Activated naive CD4-positive, alpha-beta T cell treated with anti-CD3 and anti-CD28 coated beads, Interleukin-2, amount 50 U/mL, for 24 hours (primary cell): ENCODE data around the gene PRG3.

Experiments
- H3K27ac Mint-ChIP-seq: one replicate; pipeline ENCODE4 v1.8.0; 2021; ENCODE audit warnings: mild to moderate bottlenecking, mixed read lengths
- H3K27me3 Mint-ChIP-seq: one replicate; pipeline ENCODE4 v1.8.0; 2021; ENCODE audit warnings: mixed read lengths
- H3K36me3 Mint-ChIP-seq: one replicate; pipeline ENCODE4 v1.8.0; 2021; ENCODE audit warnings: mixed read lengths
- H3K4me1 Mint-ChIP-seq: one replicate; pipeline ENCODE4 v1.8.0; 2021; ENCODE audit warnings: mixed read lengths
- H3K4me3 Mint-ChIP-seq: one replicate; pipeline ENCODE4 v1.8.0; 2021; ENCODE audit warnings: mild to moderate bottlenecking, mixed read lengths
- H3K9me3 Mint-ChIP-seq: one replicate; pipeline ENCODE4 v1.8.0; 2021; ENCODE audit warnings: mixed read lengths

Gene PRG3

DNA sequence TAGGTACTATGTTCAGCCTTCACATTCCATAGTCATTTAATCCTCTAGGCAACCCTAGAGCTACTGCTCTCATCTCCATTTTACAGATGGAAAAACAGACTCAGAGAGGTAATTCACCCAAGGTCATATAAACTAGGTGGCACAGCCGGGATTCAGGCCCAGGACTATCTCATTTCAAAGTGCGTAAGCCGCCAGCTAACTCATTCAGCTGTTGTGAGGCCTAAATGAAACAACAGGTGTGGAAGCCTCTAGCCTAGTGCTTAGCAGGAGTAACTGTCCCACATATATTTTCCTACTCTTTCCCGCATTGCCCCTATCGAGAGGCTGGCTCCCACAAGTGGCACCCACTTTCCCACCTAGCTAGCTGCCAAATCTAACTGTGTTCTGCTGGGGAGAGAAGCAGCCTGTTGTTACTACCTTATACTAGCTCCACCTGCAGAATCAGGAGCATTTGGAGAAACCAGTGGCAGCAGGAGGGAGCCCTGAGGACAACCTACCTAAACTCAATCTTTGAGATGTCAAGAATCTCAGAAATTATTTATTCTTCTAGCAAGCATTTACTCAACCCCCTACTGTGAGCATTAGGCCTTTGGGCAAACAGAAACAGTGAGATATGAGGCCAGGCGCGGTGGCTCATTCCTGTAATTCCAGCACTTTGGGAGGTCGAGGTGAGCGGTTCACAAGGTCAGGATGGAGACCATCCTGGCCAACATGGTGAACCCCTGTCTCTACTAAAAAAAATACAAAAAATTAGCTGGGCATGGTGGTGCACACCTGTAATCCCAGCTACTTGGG, 20.9 kb downstream of the PRG3 start:
- Mint-ChIP-seq H3K27me3 (no peaks in the 10 kb centered on the region), H3K27ac (no peak overlapping the region), H3K9me3 (no peaks in the 10 kb centered on the region), H3K36me3 (no peaks in the 10 kb centered on the region), H3K4me1 (peaks cover 5% of the 10 kb centered on the region), H3K4me3 (no peak overlapping the region)

DNA sequence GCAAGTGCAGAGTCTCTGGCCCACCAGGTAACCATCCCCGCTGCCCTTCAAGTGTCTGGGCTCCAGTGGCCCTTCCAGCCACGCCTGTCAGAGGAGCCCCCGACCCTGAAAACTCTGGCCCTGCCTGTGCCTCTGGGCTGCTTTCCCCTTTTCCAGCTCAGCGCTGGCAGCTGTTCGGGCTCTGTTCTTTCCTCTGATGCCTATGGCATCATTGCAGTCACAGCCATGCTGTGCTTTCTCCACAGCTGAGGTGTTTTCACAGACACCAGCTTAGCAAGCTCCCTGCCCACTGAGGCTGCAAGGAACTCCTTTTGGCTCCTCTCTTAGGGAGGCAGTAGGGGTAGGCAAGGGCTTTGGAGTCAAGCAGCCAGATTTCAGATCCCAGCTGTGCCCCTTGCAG, 21.6 kb downstream of the PRG3 start:
- no peak overlapping the region for H3K27ac Mint-ChIP-seq
- H3K4me3 Mint-ChIP-seq: no peak overlapping the region
- no peaks in the 10 kb centered on the region for H3K9me3 Mint-ChIP-seq
- H3K36me3 Mint-ChIP-seq: no peaks in the 10 kb centered on the region
- H3K4me1 Mint-ChIP-seq: peaks cover 5% of the 10 kb centered on the region
- peaks cover 4% of the 10 kb centered on the region for H3K27me3 Mint-ChIP-seq

DNA sequence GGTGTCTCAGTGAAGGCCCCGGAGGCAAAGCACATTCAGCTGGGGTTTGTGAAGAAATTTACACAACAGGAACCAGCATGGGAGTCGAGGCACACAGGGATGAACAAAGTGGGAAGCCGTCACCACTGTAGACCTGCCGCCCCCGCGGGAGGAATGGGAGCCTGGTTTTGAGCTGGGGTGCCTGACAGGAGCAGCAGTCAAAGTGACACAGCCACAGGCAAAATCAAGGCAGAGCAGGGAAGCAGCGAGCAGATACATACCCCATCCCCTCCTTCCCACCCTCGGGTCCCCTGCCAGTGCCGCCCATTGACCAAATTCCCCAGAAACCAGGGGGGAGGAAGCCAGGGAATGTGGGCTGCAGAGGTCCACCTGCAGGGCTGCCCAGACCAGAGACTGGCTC, 22.0 kb downstream of the PRG3 start:
- no peak overlapping the region for H3K27ac Mint-ChIP-seq
- H3K4me1 Mint-ChIP-seq: peaks cover 5% of the 10 kb centered on the region
- no peak overlapping the region for H3K4me3 Mint-ChIP-seq
- peaks cover 4% of the 10 kb centered on the region for H3K27me3 Mint-ChIP-seq
- no peaks in the 10 kb centered on the region for H3K9me3 Mint-ChIP-seq
- H3K36me3 Mint-ChIP-seq: no peaks in the 10 kb centered on the region

DNA sequence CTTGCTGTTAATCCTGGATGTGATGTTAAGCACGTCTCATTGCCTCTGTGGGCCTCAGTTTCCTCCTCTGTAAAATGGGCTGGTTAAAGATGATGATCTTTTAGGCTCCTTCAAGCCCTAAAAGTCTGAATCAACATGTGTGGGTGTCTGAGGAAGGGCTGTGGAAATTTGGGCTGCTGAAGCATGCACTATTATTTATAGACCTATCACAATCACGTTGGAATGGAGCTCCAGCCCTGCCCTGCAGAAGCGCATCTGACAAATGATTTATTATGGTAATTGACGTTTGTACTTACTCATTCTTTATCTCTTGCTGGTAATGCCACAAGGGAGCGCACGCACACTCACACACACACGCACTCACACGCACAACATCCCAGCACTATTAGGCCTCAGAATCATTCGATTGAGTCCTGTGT, 22.4 kb downstream of the PRG3 start:
- peaks cover 4% of the 10 kb centered on the region for H3K27me3 Mint-ChIP-seq
- H3K27ac Mint-ChIP-seq: no peak overlapping the region
- peaks cover 5% of the 10 kb centered on the region for H3K4me1 Mint-ChIP-seq
- no peak overlapping the region for H3K4me3 Mint-ChIP-seq
- H3K9me3 Mint-ChIP-seq: no peaks in the 10 kb centered on the region
- H3K36me3 Mint-ChIP-seq: no peaks in the 10 kb centered on the region

DNA sequence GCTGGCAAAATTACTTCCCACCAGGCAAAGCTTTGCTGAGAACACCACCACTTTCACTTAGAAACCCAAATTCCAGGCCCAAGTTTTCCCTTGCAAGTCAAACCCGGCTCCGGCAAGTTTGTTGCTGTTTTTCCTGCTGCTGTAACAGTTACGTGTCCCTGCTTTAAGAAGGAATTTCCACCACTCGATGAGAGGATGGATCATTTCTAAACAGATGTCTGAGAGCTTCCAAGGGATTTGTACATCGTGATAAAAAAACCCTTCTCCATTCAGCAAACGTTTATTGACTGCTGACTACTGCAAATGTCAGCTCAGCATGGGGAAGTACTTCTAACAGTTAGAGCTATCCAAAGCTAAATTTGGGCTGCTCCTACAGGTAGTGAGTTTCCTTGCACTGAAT, 23.1 kb downstream of the PRG3 start:
- Mint-ChIP-seq H3K27me3 (peaks cover 4% of the 10 kb centered on the region), H3K36me3 (no peaks in the 10 kb centered on the region), H3K4me1 (peaks cover 5% of the 10 kb centered on the region), H3K27ac (no peak overlapping the region), H3K4me3 (no peak overlapping the region), H3K9me3 (no peaks in the 10 kb centered on the region)

DNA sequence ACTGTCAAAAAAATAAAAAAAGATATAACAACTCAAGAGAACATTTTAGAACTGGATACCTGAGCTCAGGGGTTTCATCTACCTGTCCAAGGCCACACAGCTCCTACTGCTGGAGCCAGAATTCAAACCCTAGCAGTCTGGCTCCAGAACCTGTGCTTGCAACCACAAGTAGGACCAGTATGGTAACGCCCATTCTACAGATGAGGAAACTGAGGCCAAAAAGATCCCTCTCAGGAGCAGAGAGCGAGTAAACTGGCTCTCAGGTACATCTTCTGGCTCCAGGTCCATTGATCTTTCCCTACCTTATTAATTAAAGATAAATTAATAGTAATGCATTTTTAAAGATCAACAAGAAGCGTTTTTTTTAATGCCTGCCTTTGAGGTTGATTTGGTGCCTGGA, 23.6 kb downstream of the PRG3 start:
- Mint-ChIP-seq H3K27ac (no peak overlapping the region), H3K9me3 (no peaks in the 10 kb centered on the region), H3K36me3 (no peaks in the 10 kb centered on the region), H3K4me1 (peaks cover 5% of the 10 kb centered on the region), H3K27me3 (peaks cover 4% of the 10 kb centered on the region), H3K4me3 (no peak overlapping the region)

DNA sequence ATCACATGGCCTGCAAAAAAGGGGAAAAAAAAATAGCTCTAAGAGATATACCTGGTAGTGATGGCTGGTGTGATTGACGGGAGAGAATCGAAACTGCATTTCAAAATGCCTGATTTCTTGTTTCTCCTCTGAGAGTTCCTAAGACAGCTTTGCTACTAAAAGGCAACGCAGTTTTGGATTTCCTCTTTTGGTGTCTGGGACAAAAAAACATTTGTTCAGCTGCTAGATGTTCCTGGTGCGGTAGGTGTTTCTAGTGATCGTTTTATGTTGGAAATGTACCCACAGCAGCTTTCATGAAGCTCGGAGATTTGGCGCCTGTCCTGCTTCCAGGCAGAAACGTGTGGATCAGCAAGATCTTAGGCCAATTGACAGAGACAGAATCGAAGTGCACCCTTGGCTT, 24.7 kb downstream of the PRG3 start:
- peaks cover 6% of the 10 kb centered on the region for H3K27me3 Mint-ChIP-seq
- no peak overlapping the region for H3K27ac Mint-ChIP-seq
- no peaks in the 10 kb centered on the region for H3K9me3 Mint-ChIP-seq
- no peak overlapping the region for H3K4me3 Mint-ChIP-seq
- peaks cover 5% of the 10 kb centered on the region for H3K4me1 Mint-ChIP-seq
- peaks cover 2% of the 10 kb centered on the region for H3K36me3 Mint-ChIP-seq

DNA sequence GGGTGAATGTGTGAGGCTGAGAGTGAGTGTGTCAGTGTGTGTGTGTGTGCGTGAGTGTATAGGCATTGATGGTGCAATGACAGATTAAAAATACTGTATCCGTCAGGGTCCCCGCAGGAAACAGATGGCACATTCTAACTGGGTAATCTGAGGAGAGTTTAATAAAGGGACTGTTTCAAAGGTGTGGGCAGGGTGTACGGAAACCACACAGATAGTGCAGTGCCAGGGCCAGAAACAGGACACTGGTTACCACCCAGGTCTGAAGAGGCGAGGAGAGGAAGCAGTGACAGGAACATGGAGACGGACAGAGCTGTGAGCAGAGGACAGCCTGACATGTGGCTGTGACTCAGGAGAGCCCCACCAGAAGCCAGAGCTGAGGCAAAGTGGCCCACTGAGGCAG, 26.3 kb downstream of the PRG3 start:
- H3K36me3 Mint-ChIP-seq: peaks cover 2% of the 10 kb centered on the region
- H3K4me3 Mint-ChIP-seq: no peak overlapping the region
- H3K27ac Mint-ChIP-seq: no peak overlapping the region
- peaks cover 9% of the 10 kb centered on the region for H3K4me1 Mint-ChIP-seq
- no peaks in the 10 kb centered on the region for H3K9me3 Mint-ChIP-seq
- H3K27me3 Mint-ChIP-seq: peaks cover 6% of the 10 kb centered on the region

DNA sequence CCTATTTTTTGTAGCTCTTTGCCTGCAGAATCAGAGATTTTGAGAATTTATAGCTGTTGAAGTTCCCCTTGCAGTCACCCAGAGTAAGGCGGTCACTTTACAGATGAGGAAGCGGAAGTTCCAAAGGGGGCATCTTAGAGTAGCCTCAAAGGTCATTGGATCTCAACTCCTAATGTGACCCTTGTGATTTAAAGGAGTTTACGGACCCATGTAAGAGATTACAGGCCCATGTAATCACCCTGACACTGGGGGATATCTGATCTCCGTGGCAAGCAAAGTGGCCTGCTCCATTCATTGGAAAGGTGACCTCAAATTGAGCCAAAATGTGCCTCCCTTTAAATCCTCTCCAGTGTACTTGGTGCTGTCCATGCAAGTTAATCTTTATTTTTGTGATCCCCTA, 27.1 kb downstream of the PRG3 start:
- no peak overlapping the region for H3K4me3 Mint-ChIP-seq

DNA sequence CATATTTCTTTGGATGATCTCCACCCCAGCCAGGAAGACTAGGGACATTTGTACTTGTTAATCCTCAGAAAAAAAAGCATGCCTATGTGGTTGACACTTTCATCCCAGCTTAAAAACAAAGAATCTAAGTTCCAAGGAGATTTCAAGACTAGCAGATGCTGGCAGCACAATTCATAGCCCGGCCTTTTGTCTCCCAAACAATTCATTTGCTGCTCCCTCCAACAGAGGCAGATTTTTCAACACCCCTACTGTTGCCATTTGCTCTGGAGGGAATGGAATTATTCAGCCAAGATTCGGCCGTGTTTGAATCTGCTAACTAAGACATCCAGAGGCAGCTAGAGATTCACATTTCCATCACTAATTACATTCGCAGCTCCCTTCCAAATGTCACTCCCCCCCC, 27.5 kb downstream of the PRG3 start:
- Mint-ChIP-seq H3K36me3 (peaks cover 2% of the 10 kb centered on the region), H3K4me3 (no peak overlapping the region), H3K4me1 (peaks cover 9% of the 10 kb centered on the region), H3K27me3 (peaks cover 6% of the 10 kb centered on the region), H3K9me3 (no peaks in the 10 kb centered on the region), H3K27ac (peak overlapping the region; percentile 41)

More for the DNA sequence above, 27.1 kb downstream of the PRG3 start:
- Mint-ChIP-seq H3K27ac (peak overlapping the region; percentile 41), H3K4me1 (peaks cover 9% of the 10 kb centered on the region), H3K9me3 (no peaks in the 10 kb centered on the region), H3K27me3 (peaks cover 6% of the 10 kb centered on the region), H3K36me3 (peaks cover 2% of the 10 kb centered on the region)

DNA sequence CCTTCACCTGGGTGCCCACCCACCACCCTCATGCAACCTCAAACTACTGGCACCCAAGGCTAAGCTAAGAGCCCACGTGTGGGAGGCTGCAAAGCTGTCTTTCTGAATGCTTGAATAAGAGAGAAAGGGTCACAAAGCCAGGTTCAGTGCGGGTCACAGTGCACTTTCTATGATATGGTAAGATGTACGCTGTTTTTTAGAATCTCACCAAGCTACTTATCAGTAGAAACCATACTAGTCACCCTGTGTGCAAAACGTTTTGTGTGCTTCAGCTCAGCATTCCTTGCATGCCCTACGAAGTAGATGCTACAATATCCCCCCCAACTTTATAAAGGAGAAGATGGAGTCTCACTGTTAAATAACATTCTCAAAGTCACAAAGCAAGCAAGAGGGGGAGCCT, 27.9 kb downstream of the PRG3 start:
- Mint-ChIP-seq H3K4me1 (peaks cover 9% of the 10 kb centered on the region), H3K36me3 (peaks cover 2% of the 10 kb centered on the region), H3K27ac (no peak overlapping the region), H3K9me3 (no peaks in the 10 kb centered on the region), H3K4me3 (no peak overlapping the region), H3K27me3 (peaks cover 6% of the 10 kb centered on the region)

DNA sequence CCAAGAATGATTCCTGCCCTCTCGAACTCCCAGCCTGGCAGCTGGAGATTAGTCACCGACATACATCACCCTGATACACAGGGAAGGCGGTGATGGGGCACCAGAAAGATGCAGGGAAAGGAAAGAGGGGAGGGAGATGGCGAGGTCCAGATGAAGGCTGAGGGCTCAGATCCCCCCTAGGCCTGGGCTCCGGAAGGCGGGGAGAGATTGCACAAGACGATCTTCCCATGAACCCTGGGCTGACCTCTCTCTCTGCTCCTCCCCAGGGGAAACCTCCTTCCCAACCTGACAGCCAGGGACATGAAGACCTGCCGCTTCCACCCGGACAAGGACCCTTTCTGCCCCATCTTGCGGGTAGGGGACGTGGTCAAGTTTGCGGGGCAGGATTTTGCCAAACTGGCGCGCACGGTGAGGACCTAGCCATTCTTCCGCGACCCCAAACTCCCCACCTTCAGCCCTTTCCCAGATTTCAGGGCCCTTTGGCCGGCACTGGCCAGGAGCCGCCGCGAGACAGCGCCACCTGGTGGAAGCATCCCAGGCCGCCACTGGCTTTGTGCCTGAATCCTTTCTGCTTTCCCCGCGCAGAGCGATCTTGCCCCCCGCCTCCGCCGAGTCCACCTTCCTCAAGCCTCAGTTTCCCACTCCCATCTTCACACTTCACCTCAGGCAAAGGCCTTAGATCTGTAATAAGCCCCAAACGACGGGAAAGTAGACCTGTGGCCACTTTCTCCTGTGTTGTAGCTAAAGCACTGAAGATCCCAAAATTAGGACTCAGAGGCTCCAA, 31.3 kb downstream of the PRG3 start:
- Mint-ChIP-seq H3K9me3 (no peaks in the 10 kb centered on the region), H3K4me1 (peaks cover 8% of the 10 kb centered on the region), H3K27ac (no peak overlapping the region), H3K27me3 (peaks cover 5% of the 10 kb centered on the region), H3K4me3 (no peak overlapping the region), H3K36me3 (peaks cover 2% of the 10 kb centered on the region)

DNA sequence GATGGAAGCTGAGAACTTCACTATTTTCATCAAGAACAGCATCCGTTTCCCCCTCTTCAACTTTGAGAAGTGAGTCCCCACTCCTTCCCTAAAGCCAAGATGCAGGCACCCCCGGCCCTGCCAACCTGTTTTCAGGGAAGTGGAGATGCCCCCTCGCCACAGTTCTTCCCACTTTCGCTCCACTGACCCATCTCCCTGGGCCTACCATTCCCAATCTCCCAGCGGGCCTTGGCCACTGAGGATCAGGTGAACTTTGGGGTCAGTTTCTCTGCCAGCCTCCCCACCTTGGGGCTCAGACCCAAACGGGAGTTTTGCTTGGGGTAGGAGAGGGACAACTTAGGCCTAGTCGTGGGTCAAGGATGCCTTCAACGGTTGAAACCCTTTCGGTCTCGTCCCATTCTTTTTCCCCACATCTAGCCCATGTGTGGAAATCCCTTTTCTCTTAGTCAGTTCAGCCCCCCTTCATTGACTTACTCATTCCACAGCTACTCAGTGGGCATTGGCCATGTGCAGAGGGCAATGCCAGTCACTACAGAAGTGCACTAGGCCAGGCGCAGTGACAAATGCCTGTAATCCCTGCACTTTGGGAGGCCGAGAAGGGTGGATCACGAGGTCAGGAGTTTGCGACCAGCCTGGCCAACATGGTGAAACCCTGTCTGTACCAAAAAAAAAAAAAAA, 32.2 kb downstream of the PRG3 start:
- Mint-ChIP-seq H3K4me3 (no peak overlapping the region), H3K36me3 (peaks cover 2% of the 10 kb centered on the region), H3K4me1 (peaks cover 8% of the 10 kb centered on the region), H3K9me3 (no peaks in the 10 kb centered on the region), H3K27ac (peak overlapping the region; percentile 72), H3K27me3 (peaks cover 2% of the 10 kb centered on the region)

DNA sequence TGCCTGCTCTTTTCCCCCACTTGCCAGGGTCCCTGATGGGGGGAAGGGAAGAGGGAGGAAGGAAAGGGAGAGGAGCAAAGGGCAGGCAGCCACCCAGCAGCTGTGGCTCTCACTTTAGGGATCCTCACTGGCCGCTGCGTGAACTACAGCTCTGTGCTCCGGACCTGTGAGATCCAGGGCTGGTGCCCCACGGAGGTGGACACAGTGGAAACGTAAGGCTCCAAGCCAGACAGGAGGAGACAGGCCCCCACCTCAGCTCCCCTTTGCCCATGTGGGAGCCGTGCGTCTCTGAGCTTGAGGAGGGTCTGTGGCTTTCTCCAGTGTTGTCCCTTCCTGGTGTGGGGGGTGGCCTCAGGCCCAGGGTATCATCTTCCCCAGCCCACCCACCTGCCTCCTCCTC, 32.9 kb downstream of the PRG3 start:
- Mint-ChIP-seq H3K4me1 (peaks cover 8% of the 10 kb centered on the region), H3K4me3 (no peak overlapping the region), H3K27ac (no peak overlapping the region), H3K27me3 (peaks cover 2% of the 10 kb centered on the region), H3K36me3 (peaks cover 2% of the 10 kb centered on the region), H3K9me3 (no peaks in the 10 kb centered on the region)

DNA sequence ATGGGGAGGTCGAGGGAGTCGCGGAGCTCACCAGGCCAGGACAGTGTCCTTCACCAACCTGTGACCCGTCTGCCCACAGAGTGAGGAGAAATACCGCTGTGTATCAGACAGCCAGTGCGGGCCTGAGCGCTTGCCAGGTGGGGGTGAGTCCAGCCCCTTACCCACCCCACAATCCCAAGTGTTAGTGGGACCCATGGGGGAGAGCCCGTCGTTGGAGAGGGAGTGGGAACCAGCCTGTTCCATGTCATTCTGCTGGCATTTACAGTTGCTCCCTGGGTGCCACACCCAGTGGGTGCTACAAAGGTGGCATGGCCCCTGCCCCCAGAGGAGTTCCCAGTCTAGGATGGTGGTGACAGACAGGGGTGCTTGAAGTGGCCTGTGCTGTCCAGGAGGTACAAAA, 33.6 kb downstream of the PRG3 start:
- peaks cover 2% of the 10 kb centered on the region for H3K27me3 Mint-ChIP-seq
- H3K9me3 Mint-ChIP-seq: no peaks in the 10 kb centered on the region

More for the DNA sequence above, 33.6 kb downstream of the PRG3 start:
- peaks cover 2% of the 10 kb centered on the region for H3K36me3 Mint-ChIP-seq
- peaks cover 8% of the 10 kb centered on the region for H3K4me1 Mint-ChIP-seq
- no peak overlapping the region for H3K27ac Mint-ChIP-seq
- H3K4me3 Mint-ChIP-seq: no peak overlapping the region
